WERI-Rb-1 (cell line): ENCODE measurements around the gene PCED1A.

Experiments
- DNase-seq: peaks from one replicate; pipeline ENCODE4 v3.0.0-alpha.2; 2020
- H3K27ac ChIP-seq: fragments of 250-450 bp; sonication (Bioruptor Pico); 2 replicates; pipeline ENCODE4 v1.5.1; 2020; ENCODE audit warnings: mild to moderate bottlenecking, moderate library complexity
- H3K27me3 ChIP-seq: fragments of 250-450 bp; sonication (Bioruptor Pico); 2 replicates; pipeline ENCODE4 v1.5.1; 2021; ENCODE audit warnings: mild to moderate bottlenecking, low read depth, moderate library complexity; ENCODE audit not compliant: insufficient read depth, severe bottlenecking
- H3K36me3 ChIP-seq: fragments of 250-450 bp; sonication (Bioruptor Pico); 2 replicates; pipeline ENCODE4 v1.5.1; 2020; ENCODE audit warnings: mild to moderate bottlenecking, moderate library complexity
- H3K4me3 ChIP-seq: 2 replicates; pipeline ENCODE4 v1.5.1; 2011; ENCODE audit warnings: low read depth, mild to moderate bottlenecking, control low read depth, low read length
- H3K9me3 ChIP-seq: fragments of 250-450 bp; sonication (Bioruptor Pico); 2 replicates; pipeline ENCODE4 v1.5.1; 2021; ENCODE audit warnings: mild to moderate bottlenecking, moderate library complexity; ENCODE audit not compliant: severe bottlenecking
- CTCF ChIP-seq: IDR thresholded peaks from 2 replicates; pipeline ENCODE4 v1.5.1; 2011; ENCODE audit warnings: low read depth, mild to moderate bottlenecking, control low read depth, inconsistent platforms, low read length

PCED1A gene

GRCh38 chr20:2864626-2865025 is 24.2 kb upstream of the PCED1A start:
- Histone ChIP-seq H3K36me3 (peaks cover 8% of the 10 kb centered on the region), H3K4me3 (no peak overlapping the region), H3K27me3 (no peaks in the 10 kb centered on the region), H3K27ac (no peak overlapping the region), H3K9me3 (no peaks in the 10 kb centered on the region)
- DNase-seq = no peak
- TF ChIP-seq CTCF = no peak

GRCh38 chr20:2859330-2860121 is 19.1 kb upstream of the PCED1A start:
- Histone ChIP-seq H3K27ac (no peak overlapping the region), H3K9me3 (no peaks in the 10 kb centered on the region), H3K27me3 (no peaks in the 10 kb centered on the region), H3K36me3 (peaks cover 4% of the 10 kb centered on the region), H3K4me3 (no peak overlapping the region)
- no peak for DNase-seq
- no peak for TF ChIP-seq CTCF

GRCh38 chr20:2858591-2858990 is 18.1 kb upstream of the PCED1A start:
- DNase-seq = no peak
- Histone ChIP-seq H3K9me3 (no peaks in the 10 kb centered on the region), H3K36me3 (peaks cover 4% of the 10 kb centered on the region), H3K4me3 (no peak overlapping the region), H3K27ac (no peak overlapping the region), H3K27me3 (no peaks in the 10 kb centered on the region)
- no peak for TF ChIP-seq CTCF

GRCh38 chr20:2851086-2851485 is 10.6 kb upstream of the PCED1A start:
- Histone ChIP-seq H3K27me3 (no peaks in the 10 kb centered on the region), H3K9me3 (no peaks in the 10 kb centered on the region), H3K36me3 (no peaks in the 10 kb centered on the region), H3K27ac (no peak overlapping the region), H3K4me3 (no peak overlapping the region)
- DNase-seq = no peak
- no peak for TF ChIP-seq CTCF

GRCh38 chr20:2849529-2849928 is 9.1 kb upstream of the PCED1A start:
- no peak overlapping the region for H3K4me3 ChIP-seq
- TF ChIP-seq CTCF = no peak

GRCh38 chr20:2847802-2848201 is 7.3 kb upstream of the PCED1A start:
- DNase-seq = no peak
- Histone ChIP-seq H3K9me3 (no peaks in the 10 kb centered on the region), H3K36me3 (no peaks in the 10 kb centered on the region), H3K27ac (no peak overlapping the region), H3K4me3 (no peak overlapping the region), H3K27me3 (no peaks in the 10 kb centered on the region)
- TF ChIP-seq CTCF = no peak

More at GRCh38 chr20:2849529-2849928, 9.1 kb upstream of the PCED1A start:
- Histone ChIP-seq H3K9me3 (no peaks in the 10 kb centered on the region), H3K27me3 (no peaks in the 10 kb centered on the region), H3K36me3 (no peaks in the 10 kb centered on the region), H3K27ac (no peak overlapping the region)
- DNase-seq = no peak
